WTC11 (cell line): Measurements from ENCODE around the gene GLT1D1. TPM values are rescaled to one million over a fixed set of nuclear protein-coding genes. Genes with fewer than 3 reads are reported as not detected.

Source experiments
- ATAC-seq: fragments of 200-7000 bp; cut with Tn5 transposase; 2 replicates; pipeline ENCODE4 v1.10.0; 2021; ENCODE audit warnings: mild to moderate bottlenecking, moderate library complexity
- CTCF ChIA-PET: fragments of 300-600 bp; sonication (Branson Sonifier 250); formaldehyde crosslinking; loops from one replicate; lab custom pipeline; 2021; ENCODE audit warnings: antibody characterized with exemption; lab: Charles Lee
- POLR2A ChIA-PET: fragments of 350-600 bp; sonication (Branson Sonifier 250); formaldehyde crosslinking; loops from one replicate; lab custom pipeline; 2021; ENCODE audit warnings: antibody characterized with exemption; lab: Charles Lee
- DNase-seq: peaks from one replicate; pipeline ENCODE4 v3.0.0; 2021; ENCODE audit warnings: low spot score
- H3K27ac Mint-ChIP-seq: 2 replicates; pipeline ENCODE4 v1.8.0; 2021; ENCODE audit warnings: mixed read lengths
- H3K27me3 Mint-ChIP-seq: 2 replicates; pipeline ENCODE4 v1.8.0; 2021; ENCODE audit warnings: low read depth, mild to moderate bottlenecking, moderate library complexity, mixed read lengths
- H3K36me3 Mint-ChIP-seq: 2 replicates; pipeline ENCODE4 v1.8.0; 2021; ENCODE audit warnings: mixed read lengths
- H3K4me1 Mint-ChIP-seq: 2 replicates; pipeline ENCODE4 v1.8.0; 2022; ENCODE audit warnings: mixed read lengths
- H3K4me3 Mint-ChIP-seq: 2 replicates; pipeline ENCODE4 v1.8.0; 2021; ENCODE audit warnings: mild to moderate bottlenecking, moderate library complexity, mixed read lengths
- H3K9me3 Mint-ChIP-seq: 2 replicates; pipeline ENCODE4 v1.8.0; 2021; ENCODE audit warnings: mixed read lengths
- CBFB ChIP-seq: sonication (generic); formaldehyde crosslinking; IDR thresholded peaks from 2 replicates; pipeline ENCODE4 v1.8.1; 2022; ENCODE audit warnings: mild to moderate bottlenecking, low read depth, missing genetic modification reagents
- CREM ChIP-seq: sonication (generic); formaldehyde crosslinking; IDR thresholded peaks from 2 replicates; pipeline ENCODE4 v1.8.1; 2022; ENCODE audit warnings: mild to moderate bottlenecking, missing genetic modification reagents, moderate library complexity
- FOXP4 ChIP-seq: sonication (generic); formaldehyde crosslinking; IDR thresholded peaks from 2 replicates; pipeline ENCODE4 v1.8.0; 2022; ENCODE audit warnings: mild to moderate bottlenecking, missing genetic modification reagents
- HMGXB4 ChIP-seq: sonication (generic); formaldehyde crosslinking; IDR thresholded peaks from 2 replicates; pipeline ENCODE4 v1.8.1; 2023; ENCODE audit warnings: mild to moderate bottlenecking, moderate library complexity, missing genetic modification reagents
- KAT7 ChIP-seq: sonication (generic); formaldehyde crosslinking; IDR thresholded peaks from 2 replicates; pipeline ENCODE4 v1.8.1; 2023; ENCODE audit warnings: missing genetic modification reagents, mild to moderate bottlenecking, borderline replicate concordance
- PREB ChIP-seq: sonication (generic); formaldehyde crosslinking; IDR thresholded peaks from 2 replicates; pipeline ENCODE4 v1.8.1; 2022; ENCODE audit warnings: mild to moderate bottlenecking, missing genetic modification reagents, moderate library complexity, borderline replicate concordance
- ZNF219 ChIP-seq: sonication (generic); formaldehyde crosslinking; IDR thresholded peaks from 2 replicates; pipeline ENCODE4 v1.8.0; 2023; ENCODE audit warnings: missing genetic modification reagents, mild to moderate bottlenecking, borderline replicate concordance
- total RNA-seq: library from RNA; stranded (reverse); gene quantifications from 3 replicates; pipeline ENCODE4 v1.2.3, GENCODE V29; 2021
- TF ChIP-seq, protein P1 (sequence below): fragments of 250-450 bp; sonication (Bioruptor Pico); IDR thresholded peaks from 2 replicates; pipeline ENCODE4 v1.9.0; 2021; ENCODE audit warnings: mild to moderate bottlenecking, borderline replicate concordance
- TF ChIP-seq, protein P2 (sequence below): sonication (generic); formaldehyde crosslinking; IDR thresholded peaks from 2 replicates; pipeline ENCODE4 v1.8.1; 2023; ENCODE audit warnings: mild to moderate bottlenecking, missing genetic modification reagents

GLT1D1 gene
- total RNA-seq, 1 experiment from 2014 or later, result 1.5 TPM

- POLR2A ChIA-PET, result no interaction called here
- peaks cover 55% of the 10 kb centered on the region for H3K36me3 Mint-ChIP-seq
- peaks cover 53% of the 10 kb centered on the region for H3K9me3 Mint-ChIP-seq
- CTCF ChIA-PET, result interaction anchor here (0.8 kb wide), 1 partner anchor 458 kb away, joined by 3 read pairs; no protein-coding TSS in a partner anchor
- ATAC-seq (no peak), DNase-seq (no peak)
- no peaks in the 10 kb centered on the region for H3K4me1 Mint-ChIP-seq
- H3K27ac Mint-ChIP-seq, result no peak overlapping the region
- TF ChIP-seq ZNF219 (CRISPR knock-in tag), result no peak
- no peaks in the 10 kb centered on the region; the same call in 1 of the 2 replicates for H3K27me3 Mint-ChIP-seq
- no peak overlapping the region for H3K4me3 Mint-ChIP-seq
These were observed 87.0 kb downstream of the GLT1D1 start for GRCh38 chr12:128940090-128940888.

- ATAC-seq, result no peak
- TF ChIP-seq, protein P1, sequence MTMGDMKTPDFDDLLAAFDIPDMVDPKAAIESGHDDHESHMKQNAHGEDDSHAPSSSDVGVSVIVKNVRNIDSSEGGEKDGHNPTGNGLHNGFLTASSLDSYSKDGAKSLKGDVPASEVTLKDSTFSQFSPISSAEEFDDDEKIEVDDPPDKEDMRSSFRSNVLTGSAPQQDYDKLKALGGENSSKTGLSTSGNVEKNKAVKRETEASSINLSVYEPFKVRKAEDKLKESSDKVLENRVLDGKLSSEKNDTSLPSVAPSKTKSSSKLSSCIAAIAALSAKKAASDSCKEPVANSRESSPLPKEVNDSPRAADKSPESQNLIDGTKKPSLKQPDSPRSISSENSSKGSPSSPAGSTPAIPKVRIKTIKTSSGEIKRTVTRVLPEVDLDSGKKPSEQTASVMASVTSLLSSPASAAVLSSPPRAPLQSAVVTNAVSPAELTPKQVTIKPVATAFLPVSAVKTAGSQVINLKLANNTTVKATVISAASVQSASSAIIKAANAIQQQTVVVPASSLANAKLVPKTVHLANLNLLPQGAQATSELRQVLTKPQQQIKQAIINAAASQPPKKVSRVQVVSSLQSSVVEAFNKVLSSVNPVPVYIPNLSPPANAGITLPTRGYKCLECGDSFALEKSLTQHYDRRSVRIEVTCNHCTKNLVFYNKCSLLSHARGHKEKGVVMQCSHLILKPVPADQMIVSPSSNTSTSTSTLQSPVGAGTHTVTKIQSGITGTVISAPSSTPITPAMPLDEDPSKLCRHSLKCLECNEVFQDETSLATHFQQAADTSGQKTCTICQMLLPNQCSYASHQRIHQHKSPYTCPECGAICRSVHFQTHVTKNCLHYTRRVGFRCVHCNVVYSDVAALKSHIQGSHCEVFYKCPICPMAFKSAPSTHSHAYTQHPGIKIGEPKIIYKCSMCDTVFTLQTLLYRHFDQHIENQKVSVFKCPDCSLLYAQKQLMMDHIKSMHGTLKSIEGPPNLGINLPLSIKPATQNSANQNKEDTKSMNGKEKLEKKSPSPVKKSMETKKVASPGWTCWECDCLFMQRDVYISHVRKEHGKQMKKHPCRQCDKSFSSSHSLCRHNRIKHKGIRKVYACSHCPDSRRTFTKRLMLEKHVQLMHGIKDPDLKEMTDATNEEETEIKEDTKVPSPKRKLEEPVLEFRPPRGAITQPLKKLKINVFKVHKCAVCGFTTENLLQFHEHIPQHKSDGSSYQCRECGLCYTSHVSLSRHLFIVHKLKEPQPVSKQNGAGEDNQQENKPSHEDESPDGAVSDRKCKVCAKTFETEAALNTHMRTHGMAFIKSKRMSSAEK, result no peak
- no peak for TF ChIP-seq CBFB
- no peak for TF ChIP-seq HMGXB4 (CRISPR knock-in tag)
- no peak for TF ChIP-seq FOXP4 (CRISPR knock-in tag)
- no peak for TF ChIP-seq KAT7
- TF ChIP-seq, protein P2, sequence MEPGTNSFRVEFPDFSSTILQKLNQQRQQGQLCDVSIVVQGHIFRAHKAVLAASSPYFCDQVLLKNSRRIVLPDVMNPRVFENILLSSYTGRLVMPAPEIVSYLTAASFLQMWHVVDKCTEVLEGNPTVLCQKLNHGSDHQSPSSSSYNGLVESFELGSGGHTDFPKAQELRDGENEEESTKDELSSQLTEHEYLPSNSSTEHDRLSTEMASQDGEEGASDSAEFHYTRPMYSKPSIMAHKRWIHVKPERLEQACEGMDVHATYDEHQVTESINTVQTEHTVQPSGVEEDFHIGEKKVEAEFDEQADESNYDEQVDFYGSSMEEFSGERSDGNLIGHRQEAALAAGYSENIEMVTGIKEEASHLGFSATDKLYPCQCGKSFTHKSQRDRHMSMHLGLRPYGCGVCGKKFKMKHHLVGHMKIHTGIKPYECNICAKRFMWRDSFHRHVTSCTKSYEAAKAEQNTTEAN (CRISPR knock-in tag), result no peak
- TF ChIP-seq CREM (CRISPR knock-in tag), result no peak
- TF ChIP-seq PREB (CRISPR knock-in tag), result no peak
- H3K4me3 Mint-ChIP-seq, result no peak overlapping the region
- peaks cover 60% of the 10 kb centered on the region for H3K9me3 Mint-ChIP-seq
- H3K4me1 Mint-ChIP-seq, result no peaks in the 10 kb centered on the region
- H3K36me3 Mint-ChIP-seq, result peaks cover 62% of the 10 kb centered on the region
- ChIA-PET CTCF (interaction anchor here (0.8 kb wide), 1 partner anchor 458 kb away, joined by 3 read pairs; no protein-coding TSS in a partner anchor), POLR2A (no interaction called here)
- DNase-seq, result no peak
- no peaks in the 10 kb centered on the region; the same call in 1 of the 2 replicates for H3K27me3 Mint-ChIP-seq
- H3K27ac Mint-ChIP-seq, result no peak overlapping the region
These were observed 87.7 kb downstream of the GLT1D1 start for GRCh38 chr12:128940974-128941373.
